ENCODE data around the gene POLK.
"Not testable (repeated sequence)": the region's sequence is repeated elsewhere in the genome, so short reads cannot be mapped to it uniquely, and the experiment has no call there.

Gene POLK

DNA sequence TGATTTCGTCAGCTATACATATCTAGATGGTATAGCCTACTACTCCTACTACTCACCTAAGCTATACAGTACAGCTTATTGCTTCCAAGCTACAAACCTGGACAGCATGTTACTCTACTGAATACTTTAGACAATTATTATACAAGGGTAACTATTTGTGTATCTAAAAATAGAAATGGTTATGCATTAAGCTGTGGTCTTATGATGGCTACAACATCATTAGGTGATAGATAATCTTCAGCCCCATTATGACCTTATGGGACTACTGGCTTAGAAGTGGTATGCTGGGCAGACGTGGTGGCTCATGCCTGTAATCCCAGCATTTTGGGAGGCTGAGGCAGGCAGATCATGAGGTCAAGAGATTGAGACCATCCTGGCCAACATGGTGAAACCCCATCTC lies 40.5 kb upstream of the POLK start:
- no peak for DNase-seq (ENCODE audit: low read depth)
- no peak overlapping the region for H3K4me3 ChIP-seq (ENCODE audit: low read length)
- TF ChIP-seq, protein P1, sequence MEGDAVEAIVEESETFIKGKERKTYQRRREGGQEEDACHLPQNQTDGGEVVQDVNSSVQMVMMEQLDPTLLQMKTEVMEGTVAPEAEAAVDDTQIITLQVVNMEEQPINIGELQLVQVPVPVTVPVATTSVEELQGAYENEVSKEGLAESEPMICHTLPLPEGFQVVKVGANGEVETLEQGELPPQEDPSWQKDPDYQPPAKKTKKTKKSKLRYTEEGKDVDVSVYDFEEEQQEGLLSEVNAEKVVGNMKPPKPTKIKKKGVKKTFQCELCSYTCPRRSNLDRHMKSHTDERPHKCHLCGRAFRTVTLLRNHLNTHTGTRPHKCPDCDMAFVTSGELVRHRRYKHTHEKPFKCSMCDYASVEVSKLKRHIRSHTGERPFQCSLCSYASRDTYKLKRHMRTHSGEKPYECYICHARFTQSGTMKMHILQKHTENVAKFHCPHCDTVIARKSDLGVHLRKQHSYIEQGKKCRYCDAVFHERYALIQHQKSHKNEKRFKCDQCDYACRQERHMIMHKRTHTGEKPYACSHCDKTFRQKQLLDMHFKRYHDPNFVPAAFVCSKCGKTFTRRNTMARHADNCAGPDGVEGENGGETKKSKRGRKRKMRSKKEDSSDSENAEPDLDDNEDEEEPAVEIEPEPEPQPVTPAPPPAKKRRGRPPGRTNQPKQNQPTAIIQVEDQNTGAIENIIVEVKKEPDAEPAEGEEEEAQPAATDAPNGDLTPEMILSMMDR (conservative IDR thresholded peaks at IDR 0.05; ENCODE audit: low read depth, low read length) = no peak

DNA sequence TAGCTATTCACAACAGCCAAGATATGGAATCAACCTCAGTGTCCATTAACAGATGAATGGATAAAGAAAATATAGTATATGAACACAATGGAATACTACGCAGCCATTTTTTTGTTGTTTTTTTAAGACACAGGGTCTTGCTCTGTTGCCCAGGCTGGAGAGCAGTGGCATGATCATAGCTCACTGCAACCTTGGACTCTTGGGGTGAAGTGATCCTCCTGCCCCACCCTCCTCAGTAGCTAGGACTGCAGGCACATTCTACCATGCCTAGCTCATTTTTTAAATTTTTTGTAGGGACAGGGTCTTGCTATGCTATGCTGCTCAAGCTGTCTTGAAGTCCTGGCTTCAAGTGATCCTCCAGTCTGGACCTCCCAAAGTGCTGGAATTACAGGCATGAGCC lies 38.7 kb upstream of the POLK start:
- no peak overlapping the region for H3K4me3 ChIP-seq (ENCODE audit: low read length)
- TF ChIP-seq, protein P1 (conservative IDR thresholded peaks at IDR 0.05; ENCODE audit: low read depth, low read length) = no peak

DNA sequence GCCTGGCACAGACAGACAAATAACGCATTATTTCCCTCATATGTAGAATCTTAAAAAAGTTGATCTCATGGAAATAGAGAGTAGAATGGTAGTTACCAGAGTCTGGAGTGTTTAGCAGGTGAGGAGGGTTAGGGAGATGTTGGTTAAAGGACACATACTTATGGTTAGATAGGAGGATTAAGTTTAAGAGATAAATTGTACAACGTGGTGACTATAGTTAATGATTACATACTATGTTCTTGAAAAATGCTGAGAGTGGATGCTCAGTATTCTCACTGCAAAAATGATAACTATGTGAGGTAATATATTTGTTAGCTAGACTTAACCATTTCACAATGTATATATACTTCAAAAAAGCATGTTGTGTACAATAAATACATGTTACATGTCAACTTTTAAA lies 38.2 kb upstream of the POLK start:
- H3K4me3 ChIP-seq (ENCODE audit: low read length) = no peak overlapping the region
- DNase-seq (ENCODE audit: low read depth) = no peak
- TF ChIP-seq, protein P1 (conservative IDR thresholded peaks at IDR 0.05; ENCODE audit: low read depth, low read length) = no peak

More for the DNA sequence above, 38.7 kb upstream of the POLK start:
- no peak for DNase-seq (ENCODE audit: low read depth)

DNA sequence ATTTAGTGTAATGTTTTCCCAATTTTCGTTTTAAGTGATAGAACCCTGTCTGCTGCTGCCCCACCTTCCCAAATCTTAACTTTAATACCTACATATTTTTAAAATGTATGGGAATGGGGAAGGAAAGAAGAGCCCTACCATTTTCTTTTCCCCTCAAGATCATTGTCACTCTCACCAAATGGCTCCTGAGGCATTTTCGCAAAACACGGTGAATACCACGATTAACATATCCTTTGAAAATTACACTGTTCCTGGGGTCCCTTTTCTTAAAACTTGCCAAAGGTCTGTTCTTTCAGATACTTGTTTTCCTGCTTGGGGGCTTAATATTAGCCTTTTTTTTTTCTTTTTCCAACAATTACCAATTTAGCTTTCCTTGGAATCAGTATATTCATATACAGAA lies 36.3 kb upstream of the POLK start:
- TF ChIP-seq, protein P1 (conservative IDR thresholded peaks at IDR 0.05; ENCODE audit: low read depth, low read length) = no peak

GRCh38 chr5:75481024-75481423 lies 30.7 kb upstream of the POLK start:
- no peak overlapping the region for H3K4me3 ChIP-seq (ENCODE audit: low read length)
- no peak for DNase-seq (ENCODE audit: low read depth)
- TF ChIP-seq, protein P1 (conservative IDR thresholded peaks at IDR 0.05; ENCODE audit: low read depth, low read length) = no peak

More for the DNA sequence above, 36.3 kb upstream of the POLK start:
- no peak overlapping the region for H3K4me3 ChIP-seq (ENCODE audit: low read length)
- no peak for DNase-seq (ENCODE audit: low read depth)

DNA sequence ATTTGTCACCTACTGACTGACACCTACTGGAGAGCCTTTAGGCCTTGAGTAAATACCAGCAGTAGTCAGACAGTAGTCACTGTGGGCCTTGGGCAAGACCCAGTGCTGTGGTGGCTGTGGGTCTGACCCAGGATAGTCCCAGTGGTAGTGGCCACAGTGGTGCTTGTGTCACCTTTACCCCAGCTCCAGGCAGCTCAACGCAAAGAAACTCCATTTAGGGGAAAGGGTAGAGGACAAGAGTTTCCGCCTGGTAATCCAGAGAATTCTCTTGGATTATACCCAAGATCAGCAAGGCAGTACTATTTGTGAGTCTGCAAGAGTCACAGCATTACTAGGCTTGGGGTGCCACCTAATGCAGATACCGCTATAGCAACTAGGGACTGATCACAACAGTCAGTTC lies 29.2 kb upstream of the POLK start:
- H3K4me3 ChIP-seq (ENCODE audit: low read length) = no peak overlapping the region
- DNase-seq (ENCODE audit: low read depth) = no peak
- TF ChIP-seq, protein P1 (conservative IDR thresholded peaks at IDR 0.05; ENCODE audit: low read depth, low read length) = no peak

- TF ChIP-seq, protein P1 (conservative IDR thresholded peaks at IDR 0.05; ENCODE audit: low read depth, low read length) = no peak
- no peak overlapping the region for H3K4me3 ChIP-seq (ENCODE audit: low read length)
- no peak for DNase-seq (ENCODE audit: low read depth)
These were observed 27.1 kb upstream of the POLK start for GRCh38 chr5:75484605-75485004.

DNA sequence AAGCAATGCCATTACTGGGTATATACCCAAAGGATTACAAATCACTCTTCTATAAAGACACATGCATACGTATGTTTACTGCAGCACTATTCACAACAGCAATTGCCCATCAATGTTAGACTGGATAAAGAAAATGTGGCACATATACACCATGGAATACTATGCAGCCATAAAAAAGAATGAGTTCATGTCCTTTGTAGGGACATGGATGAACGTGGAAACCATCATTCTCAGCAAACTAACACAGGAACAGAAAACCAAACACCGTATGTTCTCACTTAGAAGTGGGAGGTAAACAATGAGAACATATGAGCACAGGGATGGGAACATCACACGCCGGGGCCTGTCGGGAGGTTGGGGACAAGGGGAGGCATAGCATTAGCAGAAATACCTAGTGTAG lies 21.8 kb upstream of the POLK start:
- not testable (repeated sequence) for H3K4me3 ChIP-seq (ENCODE audit: low read length); DNase-seq (ENCODE audit: low read depth)
